HG03354 (cell line): ENCODE data around the gene C6orf15.

Source experiments
- ATAC-seq: cut with Tn5 transposase; IDR thresholded peaks from one replicate; pipeline ENCODE4 v1.9.1; 2021; ENCODE audit warnings: mild to moderate bottlenecking; ENCODE audit not compliant: unreplicated experiment, poor library complexity, severe bottlenecking

The C6orf15 gene

GRCh38 chr6:31113861-31114540, 1.6 kb upstream of the C6orf15 start:
- no peak for ATAC-seq

GRCh38 chr6:31111712-31112111, 663 bp downstream of the C6orf15 start:
- no peak for ATAC-seq

- no peak for ATAC-seq
These were observed 1.4 kb downstream of the C6orf15 start for GRCh38 chr6:31110825-31111582.

GRCh38 chr6:31107052-31107451, 5.3 kb downstream of the C6orf15 start:
- no peak for ATAC-seq

GRCh38 chr6:31103136-31103535, 9.2 kb downstream of the C6orf15 start:
- ATAC-seq, result no peak

- ATAC-seq, result no peak
These were observed 13.9 kb downstream of the C6orf15 start for GRCh38 chr6:31098449-31098938.

GRCh38 chr6:31096656-31097055, 15.7 kb downstream of the C6orf15 start:
- no peak for ATAC-seq

GRCh38 chr6:31096215-31096614, 16.2 kb downstream of the C6orf15 start:
- ATAC-seq, result no peak

- ATAC-seq, result no peak
These were observed 17.9 kb downstream of the C6orf15 start for GRCh38 chr6:31094389-31094881.

- no peak for ATAC-seq
These were observed 19.4 kb downstream of the C6orf15 start for GRCh38 chr6:31092769-31093505.

- no peak for ATAC-seq
These were observed 20.1 kb downstream of the C6orf15 start for GRCh38 chr6:31092238-31092637.

- ATAC-seq, result no peak
These were observed 20.7 kb downstream of the C6orf15 start for GRCh38 chr6:31091680-31092079.

- ATAC-seq, result no peak
These were observed 21.4 kb downstream of the C6orf15 start for GRCh38 chr6:31090973-31091364.

- no peak for ATAC-seq
These were observed 22.0 kb downstream of the C6orf15 start for GRCh38 chr6:31090275-31090972.

- no peak for ATAC-seq
These were observed 24.8 kb downstream of the C6orf15 start for GRCh38 chr6:31087494-31088089.

GRCh38 chr6:31086788-31087440, 25.5 kb downstream of the C6orf15 start:
- no peak for ATAC-seq

- ATAC-seq, result no peak
These were observed 28.5 kb downstream of the C6orf15 start for GRCh38 chr6:31083742-31084354.

GRCh38 chr6:31081872-31082271, 30.5 kb downstream of the C6orf15 start:
- ATAC-seq, result no peak
